Neural progenitor cell (in vitro differentiated cells): ENCODE results near the gene FAM216A.

Experiments
- EZH2 ChIP-seq: fragments of 200-600 bp; sonication (generic); IDR thresholded peaks from 2 replicates; pipeline ENCODE4 v1.6.1; 2017; ENCODE audit warnings: antibody characterized with exemption, mild to moderate bottlenecking, moderate library complexity
- TF ChIP-seq, protein P1 (sequence below): fragments of 200-600 bp; sonication (generic); IDR thresholded peaks from 2 replicates; pipeline ENCODE4 v1.5.1; 2017; ENCODE audit warnings: antibody characterized with exemption, mild to moderate bottlenecking

DNA sequence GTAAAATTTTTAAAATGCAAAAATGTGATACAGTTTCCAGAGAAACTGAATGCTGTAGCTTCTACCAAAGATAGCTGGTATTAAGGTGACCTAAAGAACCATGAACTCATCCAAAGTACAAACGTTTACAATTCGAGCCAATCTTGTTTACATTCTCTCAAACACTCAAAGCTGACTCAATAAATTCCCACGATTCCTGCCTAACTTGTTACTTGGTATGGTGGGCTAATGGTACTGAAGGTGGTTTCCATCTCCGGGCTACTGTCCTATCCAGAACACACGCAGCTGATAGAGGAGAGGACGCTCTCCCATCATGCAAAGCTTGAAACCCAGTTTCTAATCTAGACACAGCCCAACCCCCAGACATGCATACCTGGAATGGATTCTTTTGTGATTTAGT lies 65.0 kb downstream of the FAM216A start:
- TF ChIP-seq, protein P1, sequence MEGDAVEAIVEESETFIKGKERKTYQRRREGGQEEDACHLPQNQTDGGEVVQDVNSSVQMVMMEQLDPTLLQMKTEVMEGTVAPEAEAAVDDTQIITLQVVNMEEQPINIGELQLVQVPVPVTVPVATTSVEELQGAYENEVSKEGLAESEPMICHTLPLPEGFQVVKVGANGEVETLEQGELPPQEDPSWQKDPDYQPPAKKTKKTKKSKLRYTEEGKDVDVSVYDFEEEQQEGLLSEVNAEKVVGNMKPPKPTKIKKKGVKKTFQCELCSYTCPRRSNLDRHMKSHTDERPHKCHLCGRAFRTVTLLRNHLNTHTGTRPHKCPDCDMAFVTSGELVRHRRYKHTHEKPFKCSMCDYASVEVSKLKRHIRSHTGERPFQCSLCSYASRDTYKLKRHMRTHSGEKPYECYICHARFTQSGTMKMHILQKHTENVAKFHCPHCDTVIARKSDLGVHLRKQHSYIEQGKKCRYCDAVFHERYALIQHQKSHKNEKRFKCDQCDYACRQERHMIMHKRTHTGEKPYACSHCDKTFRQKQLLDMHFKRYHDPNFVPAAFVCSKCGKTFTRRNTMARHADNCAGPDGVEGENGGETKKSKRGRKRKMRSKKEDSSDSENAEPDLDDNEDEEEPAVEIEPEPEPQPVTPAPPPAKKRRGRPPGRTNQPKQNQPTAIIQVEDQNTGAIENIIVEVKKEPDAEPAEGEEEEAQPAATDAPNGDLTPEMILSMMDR: no peak
- TF ChIP-seq EZH2: no peak
